ENCODE measurements around the gene CLDN22.

The CLDN22 gene

GRCh38 chr4:183333202-183333601 lies 13.1 kb upstream of the CLDN22 start:
- Histone ChIP-seq H4K91ac (ENCODE audit: low read depth, low read length, poor library complexity) (no peak overlapping the region), H2BK12ac (ENCODE audit: low read length) (no peak overlapping the region), H3K27me3 (ENCODE audit: control insufficient read depth in 3 of 3, insufficient read depth in 3 of 3, low read depth in 1 of 3, low read length in 3 of 3) (no peaks in the 10 kb centered on the region), H3K4me1 (ENCODE audit: control insufficient read depth in 2 of 2, insufficient read depth in 1 of 2, low read depth in 1 of 2, low read length in 2 of 2) (no peaks in the 10 kb centered on the region), H3K18ac (ENCODE audit: low read length) (no peak overlapping the region), H2BK5ac (ENCODE audit: low read length) (no peak overlapping the region), H3K36me3 (replicated peaks in 1 of 2; ENCODE audit: control insufficient read depth in 2 of 2, insufficient read depth in 2 of 2, low read length in 2 of 2) (no peaks in the 10 kb centered on the region), H4K8ac (ENCODE audit: low read depth, low read length) (no peak overlapping the region), H3K4ac (ENCODE audit: low read length) (no peak overlapping the region), H3K4me3 (ENCODE audit: low read length in 2 of 2) (no peak overlapping the region), H3K79me1 (ENCODE audit: low read depth, low read length) (no peaks in the 10 kb centered on the region), H3K23ac (ENCODE audit: low read depth, low read length, poor library complexity) (no peak overlapping the region), H3K9me3 (replicated peaks in 1 of 2; ENCODE audit: control insufficient read depth in 2 of 2, insufficient read depth in 1 of 2, low read depth in 1 of 2, low read length in 2 of 2) (peaks cover 0 to 5% of the 10 kb centered on the region in 2 donors), H2AK5ac (ENCODE audit: low read depth, low read length) (no peak overlapping the region), H3K14ac (ENCODE audit: low read length) (no peak overlapping the region), H2BK120ac (ENCODE audit: low read depth, low read length) (no peak overlapping the region), H2BK15ac (ENCODE audit: low read length) (no peak overlapping the region), H3K27ac (replicated peaks; ENCODE audit: low read length) (no peak overlapping the region), H3K4me2 (ENCODE audit: insufficient read depth, low read length, poor library complexity, severe bottlenecking) (no peak overlapping the region), H2AFZ (ENCODE audit: low read length) (no peak overlapping the region), H3K9ac (ENCODE audit: low read depth, low read length, poor library complexity) (no peak overlapping the region)
- no CpG with 5 or more reads among the region's 9 CpGs for WGBS, 2 donors (ENCODE audit: extremely low coverage in 2 of 2, insufficient read length in 2 of 2, insufficient replicate concordance in 1 of 2)
- no peak for DNase-seq (ENCODE audit: low spot score)

- Histone ChIP-seq H3K4me3 (ENCODE audit: low read length in 2 of 2) (no peak overlapping the region), H3K4ac (ENCODE audit: low read length) (no peak overlapping the region), H4K8ac (ENCODE audit: low read depth, low read length) (no peak overlapping the region), H2AK5ac (ENCODE audit: low read depth, low read length) (no peak overlapping the region), H2BK120ac (ENCODE audit: low read depth, low read length) (no peak overlapping the region), H4K91ac (ENCODE audit: low read depth, low read length, poor library complexity) (no peak overlapping the region), H3K9me3 (replicated peaks in 1 of 2; ENCODE audit: control insufficient read depth in 2 of 2, insufficient read depth in 1 of 2, low read depth in 1 of 2, low read length in 2 of 2) (peaks cover 0 to 5% of the 10 kb centered on the region in 2 donors), H3K23ac (ENCODE audit: low read depth, low read length, poor library complexity) (no peak overlapping the region), H2BK5ac (ENCODE audit: low read length) (no peak overlapping the region), H3K4me1 (ENCODE audit: control insufficient read depth in 2 of 2, insufficient read depth in 1 of 2, low read depth in 1 of 2, low read length in 2 of 2) (no peaks in the 10 kb centered on the region), H3K9ac (ENCODE audit: low read depth, low read length, poor library complexity) (no peak overlapping the region), H3K79me1 (ENCODE audit: low read depth, low read length) (no peaks in the 10 kb centered on the region), H3K27ac (replicated peaks; ENCODE audit: low read length) (no peak overlapping the region), H3K18ac (ENCODE audit: low read length) (no peak overlapping the region), H3K14ac (ENCODE audit: low read length) (no peak overlapping the region), H2AFZ (ENCODE audit: low read length) (peak overlapping the region; percentile 43), H3K27me3 (ENCODE audit: control insufficient read depth in 3 of 3, insufficient read depth in 3 of 3, low read depth in 1 of 3, low read length in 3 of 3) (no peaks in the 10 kb centered on the region), H2BK12ac (ENCODE audit: low read length) (no peak overlapping the region), H3K36me3 (replicated peaks in 1 of 2; ENCODE audit: control insufficient read depth in 2 of 2, insufficient read depth in 2 of 2, low read length in 2 of 2) (no peaks in the 10 kb centered on the region), H2BK15ac (ENCODE audit: low read length) (no peak overlapping the region), H3K4me2 (ENCODE audit: insufficient read depth, low read length, poor library complexity, severe bottlenecking) (no peak overlapping the region)
- no CpG with 5 or more reads among the region's 11 CpGs for WGBS, 2 donors (ENCODE audit: extremely low coverage in 2 of 2, insufficient read length in 2 of 2, insufficient replicate concordance in 1 of 2)
- no peak for DNase-seq (ENCODE audit: low spot score)
Measured at GRCh38 chr4:183332447-183332846, 12.4 kb upstream of the CLDN22 start.

- Histone ChIP-seq H3K18ac (ENCODE audit: low read length) (no peak overlapping the region), H3K4ac (ENCODE audit: low read length) (no peak overlapping the region), H3K4me2 (ENCODE audit: insufficient read depth, low read length, poor library complexity, severe bottlenecking) (no peak overlapping the region), H2AK5ac (ENCODE audit: low read depth, low read length) (no peak overlapping the region), H3K36me3 (replicated peaks in 1 of 2; ENCODE audit: control insufficient read depth in 2 of 2, insufficient read depth in 2 of 2, low read length in 2 of 2) (no peaks in the 10 kb centered on the region), H2BK5ac (ENCODE audit: low read length) (no peak overlapping the region), H3K4me1 (ENCODE audit: control insufficient read depth in 2 of 2, insufficient read depth in 1 of 2, low read depth in 1 of 2, low read length in 2 of 2) (no peaks in the 10 kb centered on the region), H2BK120ac (ENCODE audit: low read depth, low read length) (no peak overlapping the region), H3K4me3 (ENCODE audit: low read length in 2 of 2) (no peak overlapping the region), H3K9ac (ENCODE audit: low read depth, low read length, poor library complexity) (no peak overlapping the region), H4K91ac (ENCODE audit: low read depth, low read length, poor library complexity) (no peak overlapping the region), H3K14ac (ENCODE audit: low read length) (no peak overlapping the region), H2BK15ac (ENCODE audit: low read length) (no peak overlapping the region), H3K9me3 (replicated peaks in 1 of 2; ENCODE audit: control insufficient read depth in 2 of 2, insufficient read depth in 1 of 2, low read depth in 1 of 2, low read length in 2 of 2) (peaks cover 2 to 5% of the 10 kb centered on the region in 2 donors), H3K27ac (replicated peaks; ENCODE audit: low read length) (no peak overlapping the region), H3K79me1 (ENCODE audit: low read depth, low read length) (no peaks in the 10 kb centered on the region), H2AFZ (ENCODE audit: low read length) (no peak overlapping the region), H2BK12ac (ENCODE audit: low read length) (no peak overlapping the region), H4K8ac (ENCODE audit: low read depth, low read length) (no peak overlapping the region), H3K27me3 (ENCODE audit: control insufficient read depth in 3 of 3, insufficient read depth in 3 of 3, low read depth in 1 of 3, low read length in 3 of 3) (no peaks in the 10 kb centered on the region), H3K23ac (ENCODE audit: low read depth, low read length, poor library complexity) (no peak overlapping the region)
- no peak for DNase-seq (ENCODE audit: low spot score)
- WGBS, 2 donors (ENCODE audit: extremely low coverage in 2 of 2, insufficient read length in 2 of 2, insufficient replicate concordance in 1 of 2) = no CpG with 5 or more reads among the region's 2 CpGs
Measured at GRCh38 chr4:183330841-183331240, 10.8 kb upstream of the CLDN22 start.

GRCh38 chr4:183329954-183330742 lies 10.1 kb upstream of the CLDN22 start:
- no peak overlapping the region for H3K23ac ChIP-seq (ENCODE audit: low read depth, low read length, poor library complexity)
- no peak overlapping the region for H2BK15ac ChIP-seq (ENCODE audit: low read length)
- H3K4me2 ChIP-seq (ENCODE audit: insufficient read depth, low read length, poor library complexity, severe bottlenecking) = no peak overlapping the region
- no CpG with 5 or more reads among the region's 10 CpGs for WGBS, 2 donors (ENCODE audit: extremely low coverage in 2 of 2, insufficient read length in 2 of 2, insufficient replicate concordance in 1 of 2)
- H3K36me3 ChIP-seq (replicated peaks in 1 of 2; ENCODE audit: control insufficient read depth in 2 of 2, insufficient read depth in 2 of 2, low read length in 2 of 2) = no peaks in the 10 kb centered on the region
- H3K27ac ChIP-seq (replicated peaks; ENCODE audit: low read length) = peak overlapping the region; percentile 31
- H3K27me3 ChIP-seq (ENCODE audit: control insufficient read depth in 3 of 3, insufficient read depth in 3 of 3, low read depth in 1 of 3, low read length in 3 of 3) = no peaks in the 10 kb centered on the region
- H3K14ac ChIP-seq (ENCODE audit: low read length) = no peak overlapping the region
- DNase-seq (ENCODE audit: low spot score) = no peak
- H3K18ac ChIP-seq (ENCODE audit: low read length) = no peak overlapping the region
- H2BK12ac ChIP-seq (ENCODE audit: low read length) = no peak overlapping the region
- no peaks in the 10 kb centered on the region for H3K4me1 ChIP-seq (ENCODE audit: control insufficient read depth in 2 of 2, insufficient read depth in 1 of 2, low read depth in 1 of 2, low read length in 2 of 2)
- H4K8ac ChIP-seq (ENCODE audit: low read depth, low read length) = no peak overlapping the region
- H3K9ac ChIP-seq (ENCODE audit: low read depth, low read length, poor library complexity) = no peak overlapping the region
- H2BK120ac ChIP-seq (ENCODE audit: low read depth, low read length) = no peak overlapping the region
- H4K91ac ChIP-seq (ENCODE audit: low read depth, low read length, poor library complexity) = no peak overlapping the region
- H3K9me3 ChIP-seq (replicated peaks in 1 of 2; ENCODE audit: control insufficient read depth in 2 of 2, insufficient read depth in 1 of 2, low read depth in 1 of 2, low read length in 2 of 2) = peaks cover 2 to 3% of the 10 kb centered on the region in 2 donors
- H3K4ac ChIP-seq (ENCODE audit: low read length) = no peak overlapping the region
- no peak overlapping the region for H3K4me3 ChIP-seq (ENCODE audit: low read length in 2 of 2)
- no peak overlapping the region for H2AK5ac ChIP-seq (ENCODE audit: low read depth, low read length)
- H2BK5ac ChIP-seq (ENCODE audit: low read length) = no peak overlapping the region
- no peaks in the 10 kb centered on the region for H3K79me1 ChIP-seq (ENCODE audit: low read depth, low read length)
- H2AFZ ChIP-seq (ENCODE audit: low read length) = no peak overlapping the region

Data from neuronal stem cell (in vitro differentiated cells).